Gastrocnemius medialis (tissue), 4 donors: ENCODE results near the gene PRPF18. TPM values are rescaled to one million over a fixed set of nuclear protein-coding genes. Genes with fewer than 3 reads are reported as not detected.

ENCODE experiments used
- ATAC-seq, 2 donors: fragments of 150-250 bp; one replicate each; pipeline ENCODE4 v1.9.1; 2016
- DNase-seq, 2 donors: peaks; one replicate each; pipeline ENCODE4 v3.0.0-alpha.2; 2019
- H3K27ac ChIP-seq, 4 donors: fragments of 200-600 bp; sonication (generic); 1 replicate in 1 of 4; 2 replicates in 3 of 4; pipeline ENCODE4 v1.5.1; 2016 to 2018; ENCODE audit warnings: mild to moderate bottlenecking in 2 of 4, moderate library complexity in 1 of 4
- H3K27me3 ChIP-seq, 3 donors: fragments of 200-600 bp; sonication (generic) in 2 of 3; 1 replicate in 1 of 3; 2 replicates in 2 of 3; pipeline versions ENCODE4 v1.5.1 to v1.6.0; 2016 to 2019; ENCODE audit warnings: mild to moderate bottlenecking in 1 of 3, moderate library complexity in 1 of 3
- H3K36me3 ChIP-seq, 2 donors: fragments of 200-600 bp; sonication (generic) in 1 of 2; one replicate each; pipeline ENCODE4 v1.5.1; 2017 to 2018
- H3K4me1 ChIP-seq, 2 donors: fragments of 200-600 bp; sonication (generic) in 1 of 2; one replicate each; pipeline ENCODE4 v1.5.1; 2016 to 2017; ENCODE audit warnings: mild to moderate bottlenecking in 2 of 2
- H3K4me3 ChIP-seq, 4 donors: fragments of 200-600 bp; sonication (generic) in 3 of 4; 1 replicate in 1 of 4; 2 replicates in 3 of 4; pipeline ENCODE4 v1.5.1; 2016 to 2019; ENCODE audit warnings: mild to moderate bottlenecking in 2 of 4
- H3K9me3 ChIP-seq, 3 donors: fragments of 200-600 bp; sonication (generic) in 2 of 3; 1 replicate in 1 of 3; 2 replicates in 2 of 3; pipeline ENCODE4 v1.5.1; 2016 to 2019
- POLR2A ChIP-seq, 2 donors: fragments of 450-650 bp; IDR thresholded peaks; one replicate each; pipeline ENCODE4 v1.6.1; 2017; ENCODE audit warnings: antibody characterized with exemption in 2 of 2, mild to moderate bottlenecking in 2 of 2, moderate library complexity in 2 of 2
- in situ Hi-C, 4 donors: fragments of 200-750 bp; cut with MboI; loops; one replicate each; pipeline versions ENCODE4 v1.15.0 to v1.8.0; 2017; ENCODE audit warnings: low sequenced_read_pairs in 4 of 4
- intact Hi-C: fragments of 100-400 bp; cut with DNase I; formaldehyde crosslinking; loops from one replicate; pipeline ENCODE4 v1.15.1; 2023; ENCODE audit warnings: low total_unique reads
- total RNA-seq, 4 donors: library from RNA; depleted of rRNA; stranded (reverse); fragments of >200 nt; gene quantifications; one replicate each; pipeline versions ENCODE4 v1.1.0 to v1.2.3, GENCODE V29; 2016
- TF ChIP-seq, protein P1 (sequence below), 5 experiments: fragments of 450-650 bp in 3 of 5; fragments of 200-600 bp in 2 of 5; sonication (generic) in 2 of 5; IDR thresholded peaks in 4 of 5; conservative IDR thresholded peaks in 1 of 5; 1 replicate in 4 of 5; 2 replicates in 1 of 5; pipeline ENCODE4 v1.5.1; 2016 to 2019; ENCODE audit warnings: antibody characterized with exemption in 5 of 5, mild to moderate bottlenecking in 3 of 5, moderate library complexity in 3 of 5

PRPF18 gene
- total RNA-seq, 4 donors from 2014 or later, result 21.3 to 35.4 (median 28.1) TPM

DNA sequence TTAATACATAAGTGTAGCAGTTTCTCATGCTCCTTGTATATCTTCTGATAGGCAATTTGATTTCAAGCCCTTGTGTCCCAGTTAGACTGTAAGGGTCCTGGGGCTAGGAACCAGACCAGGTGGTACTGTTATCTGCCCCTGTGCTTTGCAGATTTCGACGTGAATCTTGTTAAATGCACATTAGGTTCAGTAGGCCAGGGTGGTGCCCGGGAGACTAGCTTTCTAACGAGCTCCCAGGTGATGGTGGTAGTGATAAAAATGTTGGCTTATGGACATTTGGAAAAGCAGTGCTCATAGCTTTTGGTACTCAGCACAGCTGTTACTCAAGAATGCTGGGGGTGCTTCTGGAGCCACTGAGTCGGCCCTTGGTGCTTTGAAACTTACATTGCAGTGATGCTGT lies 64.2 kb downstream of the PRPF18 start:
- Histone ChIP-seq H3K27me3 (no peaks in the 10 kb centered on the region), H3K27ac (no peak overlapping the region), H3K9me3 (no peaks in the 10 kb centered on the region), H3K4me3 (no peak overlapping the region), H3K36me3 (peaks cover 0 to 27% of the 10 kb centered on the region in 2 donors), H3K4me1 (no peaks in the 10 kb centered on the region)
- DNase-seq (no peak), ATAC-seq (no peak)
- TF ChIP-seq, protein P1, sequence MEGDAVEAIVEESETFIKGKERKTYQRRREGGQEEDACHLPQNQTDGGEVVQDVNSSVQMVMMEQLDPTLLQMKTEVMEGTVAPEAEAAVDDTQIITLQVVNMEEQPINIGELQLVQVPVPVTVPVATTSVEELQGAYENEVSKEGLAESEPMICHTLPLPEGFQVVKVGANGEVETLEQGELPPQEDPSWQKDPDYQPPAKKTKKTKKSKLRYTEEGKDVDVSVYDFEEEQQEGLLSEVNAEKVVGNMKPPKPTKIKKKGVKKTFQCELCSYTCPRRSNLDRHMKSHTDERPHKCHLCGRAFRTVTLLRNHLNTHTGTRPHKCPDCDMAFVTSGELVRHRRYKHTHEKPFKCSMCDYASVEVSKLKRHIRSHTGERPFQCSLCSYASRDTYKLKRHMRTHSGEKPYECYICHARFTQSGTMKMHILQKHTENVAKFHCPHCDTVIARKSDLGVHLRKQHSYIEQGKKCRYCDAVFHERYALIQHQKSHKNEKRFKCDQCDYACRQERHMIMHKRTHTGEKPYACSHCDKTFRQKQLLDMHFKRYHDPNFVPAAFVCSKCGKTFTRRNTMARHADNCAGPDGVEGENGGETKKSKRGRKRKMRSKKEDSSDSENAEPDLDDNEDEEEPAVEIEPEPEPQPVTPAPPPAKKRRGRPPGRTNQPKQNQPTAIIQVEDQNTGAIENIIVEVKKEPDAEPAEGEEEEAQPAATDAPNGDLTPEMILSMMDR (IDR thresholded peaks at IDR 0.05 in 4 of 5, conservative IDR thresholded peaks at IDR 0.05 in 1 of 5), result no peak
- no peak for TF ChIP-seq POLR2A (IDR thresholded peaks at IDR 0.05)
- intact Hi-C loops, result no loop called here
- in situ Hi-C loops, result loop anchor here in 2 of 4 donors (5.0 to 25.0 kb wide), 3 partner anchors 124 to 311 kb away; no protein-coding TSS in a partner anchor

GRCh38 chr10:13651969-13652720 lies 65.4 kb downstream of the PRPF18 start:
- Histone ChIP-seq H3K4me3 (no peak overlapping the region), H3K27ac (no peak overlapping the region), H3K27me3 (no peaks in the 10 kb centered on the region), H3K4me1 (no peaks in the 10 kb centered on the region), H3K36me3 (peaks cover 0 to 16% of the 10 kb centered on the region in 2 donors), H3K9me3 (no peaks in the 10 kb centered on the region)
- TF ChIP-seq POLR2A (IDR thresholded peaks at IDR 0.05), result no peak
- TF ChIP-seq, protein P1 (IDR thresholded peaks at IDR 0.05 in 4 of 5, conservative IDR thresholded peaks at IDR 0.05 in 1 of 5), result no peak
- ATAC-seq, result no peak
- no peak for DNase-seq
- in situ Hi-C loops, result loop anchor here in 2 of 4 donors (5.0 to 25.0 kb wide), 3 partner anchors 123 to 310 kb away; no protein-coding TSS in a partner anchor
- intact Hi-C loops, result no loop called here

DNA sequence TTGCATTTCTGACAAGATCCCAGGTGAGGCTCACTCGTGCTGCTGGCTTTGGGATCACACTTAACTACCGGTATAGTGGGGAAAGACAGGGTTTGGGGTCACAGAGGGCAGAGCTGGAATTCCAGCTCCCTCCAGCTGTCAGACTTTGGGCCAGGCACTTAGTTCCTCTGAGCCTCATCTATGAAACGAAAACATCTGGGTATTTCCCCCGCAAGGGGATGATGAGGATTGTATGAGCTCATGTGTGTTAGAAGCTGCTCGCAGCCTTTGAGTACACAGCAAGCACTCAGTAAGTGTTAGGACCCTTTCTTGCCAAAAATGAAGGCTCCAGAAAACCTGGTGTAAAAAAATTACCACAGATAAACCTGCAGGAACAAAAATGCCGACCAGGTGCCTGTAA lies 66.1 kb downstream of the PRPF18 start:
- no peak overlapping the region for H3K4me3 ChIP-seq
- no peaks in the 10 kb centered on the region for H3K9me3 ChIP-seq
- TF ChIP-seq POLR2A (IDR thresholded peaks at IDR 0.05), result no peak
- TF ChIP-seq, protein P1 (IDR thresholded peaks at IDR 0.05 in 4 of 5, conservative IDR thresholded peaks at IDR 0.05 in 1 of 5), result no peak
- H3K4me1 ChIP-seq, result no peaks in the 10 kb centered on the region
- no peak for DNase-seq
- peaks cover 0 to 11% of the 10 kb centered on the region in 2 donors for H3K36me3 ChIP-seq
- in situ Hi-C loops (loop anchor here in 2 of 4 donors (5.0 to 25.0 kb wide), 3 partner anchors 122 to 309 kb away; no protein-coding TSS in a partner anchor), intact Hi-C loops (no loop called here)
- no peak overlapping the region for H3K27ac ChIP-seq
- ATAC-seq, result no peak
- no peaks in the 10 kb centered on the region for H3K27me3 ChIP-seq

- no peaks in the 10 kb centered on the region for H3K9me3 ChIP-seq
- H3K36me3 ChIP-seq, result peaks cover 0 to 5% of the 10 kb centered on the region in 2 donors
- no peak overlapping the region for H3K4me3 ChIP-seq
- intact Hi-C loops, result no loop called here
- ATAC-seq, result no peak
- TF ChIP-seq, protein P1 (IDR thresholded peaks at IDR 0.05 in 4 of 5, conservative IDR thresholded peaks at IDR 0.05 in 1 of 5), result no peak
- TF ChIP-seq POLR2A (IDR thresholded peaks at IDR 0.05), result no peak
- H3K27ac ChIP-seq, result no peak overlapping the region
- no peak for DNase-seq
- in situ Hi-C loops, result loop anchor here in 2 of 4 donors (5.0 to 25.0 kb wide), 3 partner anchors 121 to 308 kb away; no protein-coding TSS in a partner anchor
- no peaks in the 10 kb centered on the region for H3K27me3 ChIP-seq
- H3K4me1 ChIP-seq, result peaks cover 4% of the 10 kb centered on the region in 2 donors
Measured at GRCh38 chr10:13654118-13654830, 67.5 kb downstream of the PRPF18 start.
